ENCODE data around the gene RBM43. TPM values are rescaled to one million over a fixed set of nuclear protein-coding genes. Genes with fewer than 3 reads are reported as not detected.
A peak's percentile ranks its signal among the peaks of the same experiment; 100 is the strongest.
"Not testable (repeated sequence)": the region's sequence is repeated elsewhere in the genome, so short reads cannot be mapped to it uniquely, and the experiment has no call there.

Gene RBM43
- total RNA-seq, 6 experiments from 2014 or later: 2.2 to 4.2 (median 3.3) TPM

- H3K27ac ChIP-seq: no peak overlapping the region
- WGBS (ENCODE audit: insufficient coverage, low coverage, low lambda C conversion rate, missing lambda C conversion rate): 72% methylated on average over 8 of the region's 9 CpGs
- H3K27me3 ChIP-seq: no peaks in the 10 kb centered on the region
- ATAC-seq (no peak), DNase-seq (no peak)
- H3K4me3 ChIP-seq: no peak overlapping the region
- no peaks in the 10 kb centered on the region for H3K9me3 ChIP-seq
- H3K4me1 ChIP-seq: no peaks in the 10 kb centered on the region
- TF ChIP-seq POLR2A (IDR thresholded peaks at IDR 0.05) (no peak), CTCF (IDR thresholded peaks at IDR 0.05) (no peak)
- intact Hi-C loops (cut with DNase I): no loop called here
- no peaks in the 10 kb centered on the region for H3K36me3 ChIP-seq
Observed at GRCh38 chr2:151239624-151240023, 22.0 kb downstream of the RBM43 start.

GRCh38 chr2:151238527-151239487 is 22.9 kb downstream of the RBM43 start:
- peak in 1 of 3 donors; percentile 50 for DNase-seq

GRCh38 chr2:151237422-151238025 is 24.1 kb downstream of the RBM43 start:
- no peak overlapping the region for H3K27ac ChIP-seq
- TF ChIP-seq POLR2A (IDR thresholded peaks at IDR 0.05) (no peak), CTCF (IDR thresholded peaks at IDR 0.05) (no peak)
- 61% methylated on average over 4 of the region's 4 CpGs for WGBS (ENCODE audit: insufficient coverage, low coverage, low lambda C conversion rate, missing lambda C conversion rate)
- H3K36me3 ChIP-seq: no peaks in the 10 kb centered on the region
- peak in 2 of 4 donors; percentile 51 to 64 for ATAC-seq
- H3K4me3 ChIP-seq: no peak overlapping the region
- no peaks in the 10 kb centered on the region for H3K27me3 ChIP-seq
- no peaks in the 10 kb centered on the region for H3K9me3 ChIP-seq
- DNase-seq: no peak
- intact Hi-C loops (cut with DNase I): no loop called here
- no peaks in the 10 kb centered on the region for H3K4me1 ChIP-seq

More at GRCh38 chr2:151238527-151239487, 22.9 kb downstream of the RBM43 start:
- Histone ChIP-seq H3K4me3 (no peak overlapping the region), H3K9me3 (no peaks in the 10 kb centered on the region), H3K27me3 (no peaks in the 10 kb centered on the region), H3K4me1 (no peaks in the 10 kb centered on the region), H3K36me3 (no peaks in the 10 kb centered on the region), H3K27ac (no peak overlapping the region)
- TF ChIP-seq POLR2A (IDR thresholded peaks at IDR 0.05) (no peak), CTCF (IDR thresholded peaks at IDR 0.05) (peak; percentile 80 to 93 (median 86))
- ATAC-seq: peak; percentile 91 to 98 (median 94)
- WGBS (ENCODE audit: insufficient coverage, low coverage, low lambda C conversion rate, missing lambda C conversion rate): 15% methylated on average over 6 of the region's 6 CpGs
- intact Hi-C loops (cut with DNase I): no loop called here

GRCh38 chr2:151233760-151234159 is 27.9 kb downstream of the RBM43 start:
- H3K36me3 ChIP-seq; H3K27me3 ChIP-seq; DNase-seq; H3K4me3 ChIP-seq; ATAC-seq; H3K27ac ChIP-seq; intact Hi-C loops (cut with DNase I); H3K4me1 ChIP-seq; H3K9me3 ChIP-seq: not testable (repeated sequence)
- 90% methylated on average over 3 of the region's 3 CpGs for WGBS (ENCODE audit: insufficient coverage, low coverage, low lambda C conversion rate, missing lambda C conversion rate)

GRCh38 chr2:151233288-151233687 is 28.4 kb downstream of the RBM43 start:
- H3K9me3 ChIP-seq; H3K36me3 ChIP-seq; H3K4me3 ChIP-seq; ATAC-seq; DNase-seq; intact Hi-C loops (cut with DNase I); H3K4me1 ChIP-seq; H3K27ac ChIP-seq; H3K27me3 ChIP-seq: not testable (repeated sequence)
- WGBS (ENCODE audit: insufficient coverage, low coverage, low lambda C conversion rate, missing lambda C conversion rate): 70% methylated on average over 2 of the region's 2 CpGs
